ENCODE results near the gene ADAMTSL4.
"Not testable (repeated sequence)": the region's sequence is repeated elsewhere in the genome, so short reads cannot be mapped to it uniquely, and the experiment has no call there.

ADAMTSL4 gene

GRCh38 chr1:150596095-150596892, 47.1 kb downstream of the ADAMTSL4 start:
- DNase-seq: no peak

DNA sequence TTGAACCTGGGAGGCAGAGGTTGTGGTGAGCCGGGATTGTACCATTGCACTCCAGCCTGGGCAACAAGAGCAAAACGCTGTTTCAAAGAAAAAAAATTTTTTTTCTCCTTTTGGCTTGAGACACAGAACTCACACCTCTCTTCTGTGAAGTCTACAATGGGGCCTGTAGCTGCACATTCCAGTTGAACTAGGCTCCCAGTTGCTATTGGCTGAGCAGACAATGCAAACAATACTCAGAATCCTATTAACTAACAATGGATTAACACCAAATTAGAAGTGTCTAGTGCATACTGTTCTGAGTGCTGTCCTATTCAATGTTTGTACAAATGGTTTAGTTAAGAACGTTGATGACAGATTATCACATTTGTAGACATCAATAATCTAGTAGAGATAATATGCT, 47.8 kb downstream of the ADAMTSL4 start:
- DNase-seq: no peak

DNA sequence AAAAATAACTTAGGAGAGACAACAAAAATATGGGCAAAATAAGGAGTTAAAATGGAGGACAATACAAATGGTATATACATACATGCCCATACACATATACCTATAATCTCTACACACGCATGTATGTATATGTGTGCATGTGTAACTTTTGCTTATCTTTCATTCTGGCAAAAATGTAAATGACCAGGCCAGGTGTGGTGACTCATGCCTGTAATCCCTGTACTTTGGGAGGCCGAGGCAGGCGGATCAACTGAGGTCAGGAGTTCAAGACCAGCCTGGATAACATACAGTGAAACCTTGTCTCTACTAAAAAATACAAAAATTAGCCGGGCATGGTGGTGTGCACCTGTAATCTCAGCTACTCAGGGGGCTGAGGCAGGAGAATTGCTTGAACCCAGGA, 49.1 kb downstream of the ADAMTSL4 start:
- not testable (repeated sequence) for DNase-seq

GRCh38 chr1:150601540-150601939, 52.3 kb downstream of the ADAMTSL4 start:
- no peak for DNase-seq

GRCh38 chr1:150602372-150602771, 53.2 kb downstream of the ADAMTSL4 start:
- DNase-seq: not testable (repeated sequence)

DNA sequence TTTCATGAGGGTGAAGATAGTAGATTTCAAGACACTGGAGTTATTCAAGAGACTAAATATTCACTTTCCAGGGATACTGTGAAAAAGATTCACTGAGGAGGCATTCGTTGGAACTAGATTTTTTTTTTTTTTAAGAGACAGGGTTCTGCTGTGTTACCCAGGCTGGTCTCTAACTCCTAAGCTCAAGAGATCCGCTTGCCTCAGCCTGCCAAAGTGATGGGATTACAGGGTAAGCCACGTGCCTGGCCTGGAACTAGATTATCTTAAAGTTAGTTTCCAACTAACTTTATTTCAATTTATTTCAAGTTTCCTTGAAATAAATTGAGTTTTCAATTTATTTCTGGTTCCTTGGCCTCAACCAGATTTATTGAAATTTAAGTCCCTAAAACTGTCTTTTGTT, 54.5 kb downstream of the ADAMTSL4 start:
- DNase-seq: no peak

- DNase-seq: no peak
Observed at GRCh38 chr1:150604226-150604588, 55.0 kb downstream of the ADAMTSL4 start.

DNA sequence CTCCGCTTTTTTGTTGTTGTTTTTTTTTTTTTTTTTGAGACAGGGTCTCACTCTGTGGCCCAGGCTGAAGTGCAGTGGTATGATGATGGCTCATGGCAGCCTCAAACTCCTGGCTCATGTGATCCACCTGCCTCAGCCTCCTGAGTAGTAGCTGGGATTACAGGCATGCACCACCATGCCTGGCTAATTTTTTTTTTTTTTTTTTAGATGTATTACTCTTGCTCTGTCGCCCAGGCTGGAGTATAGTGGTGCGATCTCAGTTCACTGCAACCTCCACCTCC, 56.2 kb downstream of the ADAMTSL4 start:
- not testable (repeated sequence) for DNase-seq

DNA sequence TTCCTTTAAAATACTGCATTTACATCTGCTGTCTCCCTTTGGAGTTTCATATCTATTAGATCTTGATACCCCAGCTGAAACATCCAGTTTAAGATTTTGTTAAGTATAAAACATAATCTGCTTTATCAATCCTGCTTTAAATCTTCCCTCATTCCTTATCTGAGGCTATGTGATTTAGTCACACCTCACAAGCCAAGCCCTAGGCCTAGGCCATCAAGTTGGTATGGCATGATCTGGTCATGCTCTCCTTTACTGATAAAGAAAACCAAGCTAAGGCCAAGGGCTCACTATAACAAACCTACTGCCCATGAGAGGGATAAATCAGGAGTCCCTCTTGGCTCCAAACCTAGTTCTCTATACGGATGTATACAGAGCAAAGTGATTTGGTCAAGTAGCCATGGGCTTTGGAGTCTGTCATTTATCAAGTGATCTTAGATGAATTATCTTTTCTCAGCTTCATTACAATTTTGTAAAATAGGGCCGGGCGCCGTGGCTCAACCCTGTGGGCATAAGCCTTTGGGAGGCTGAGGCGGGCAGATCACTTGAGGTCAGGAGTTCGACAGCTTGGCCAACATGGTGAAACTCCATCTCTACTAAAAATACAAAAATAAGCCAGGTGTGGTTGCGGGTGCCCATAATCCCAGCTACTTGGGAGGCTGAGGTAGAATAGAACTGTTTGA, 57.4 kb downstream of the ADAMTSL4 start:
- no peak for DNase-seq

GRCh38 chr1:150609732-150610131, 60.5 kb downstream of the ADAMTSL4 start:
- no peak for DNase-seq

All from inflammatory macrophage treated with lipopolysaccharide for 1 hour (primary cell).